Fibroblast of the conjunctiva (primary cell): ENCODE measurements around the gene CACYBP.

Source experiments
- DNase-seq: peaks from one replicate; pipeline ENCODE4 v3.0.0-alpha.2; 2010; ENCODE audit warnings: low read depth

CACYBP gene

DNA sequence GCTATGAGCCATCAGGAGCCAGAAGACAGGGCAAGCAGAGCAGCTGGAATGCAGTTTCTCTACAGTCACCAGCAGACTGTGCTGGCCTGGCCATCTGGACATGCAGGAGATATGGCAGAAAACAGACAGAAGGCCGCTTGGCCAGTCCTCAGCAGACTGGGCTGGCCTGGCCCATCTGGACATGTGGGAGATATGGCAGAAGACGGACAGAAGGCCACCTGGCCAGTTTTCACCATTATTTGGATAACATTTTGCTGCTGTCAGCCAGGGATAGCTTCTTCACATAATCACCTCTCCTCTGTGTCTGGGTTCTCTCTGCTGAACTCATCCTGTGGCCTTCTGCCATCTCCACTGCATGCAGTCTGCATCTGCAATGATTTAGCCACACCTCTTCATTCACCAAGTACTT, 25.0 kb upstream of the CACYBP start:
- DNase-seq, result no peak

DNA sequence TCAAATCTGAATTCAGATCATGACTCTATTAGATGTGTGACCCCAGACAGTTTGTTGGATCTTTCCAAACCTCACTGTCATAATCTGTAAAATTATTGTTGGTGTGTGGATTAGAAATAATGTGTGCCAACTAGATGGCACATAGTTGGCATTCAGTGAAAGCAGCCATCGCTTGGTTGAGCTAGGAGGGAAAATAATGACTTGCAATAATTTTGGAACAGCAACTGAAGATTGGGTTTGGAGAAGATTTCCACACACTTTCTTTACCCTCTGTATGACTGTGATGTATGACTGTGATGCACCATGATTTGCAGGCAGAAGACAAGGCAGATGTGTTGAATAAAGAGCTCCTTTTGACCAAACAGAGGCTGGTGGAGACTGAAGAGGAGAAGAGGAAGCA, 24.0 kb upstream of the CACYBP start:
- no peak for DNase-seq

DNA sequence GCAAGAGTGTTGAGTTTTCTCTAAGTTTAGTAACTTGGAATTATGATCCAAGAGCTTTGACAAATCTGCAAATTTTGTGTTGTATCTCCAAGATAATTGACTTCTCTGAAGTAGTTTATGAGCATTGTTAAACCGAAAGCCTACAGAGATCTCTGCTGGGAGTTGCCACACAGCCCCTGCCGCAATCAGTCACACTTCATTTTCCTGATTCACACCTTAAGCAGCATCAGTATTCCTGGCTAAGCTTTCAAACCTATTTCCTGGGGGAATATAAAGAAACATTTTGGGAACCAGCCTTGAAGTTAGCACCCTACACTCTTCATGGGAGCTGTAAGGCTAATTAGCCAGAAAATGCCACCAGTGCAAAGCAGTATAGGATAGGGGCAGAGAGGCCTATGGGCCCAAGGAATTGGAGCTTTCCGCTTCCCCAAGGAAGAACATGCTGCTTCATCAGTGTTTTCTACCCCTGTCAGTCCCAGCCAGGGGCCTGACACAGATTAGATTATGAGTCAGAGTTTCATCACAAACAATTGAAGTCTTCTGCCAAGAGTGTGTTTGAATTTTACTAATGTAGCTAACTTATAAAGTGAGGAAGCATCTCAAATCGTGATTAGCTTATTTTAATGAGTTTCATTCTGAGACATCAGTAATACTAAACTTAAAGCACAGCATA, 23.2 kb upstream of the CACYBP start:
- no peak for DNase-seq

DNA sequence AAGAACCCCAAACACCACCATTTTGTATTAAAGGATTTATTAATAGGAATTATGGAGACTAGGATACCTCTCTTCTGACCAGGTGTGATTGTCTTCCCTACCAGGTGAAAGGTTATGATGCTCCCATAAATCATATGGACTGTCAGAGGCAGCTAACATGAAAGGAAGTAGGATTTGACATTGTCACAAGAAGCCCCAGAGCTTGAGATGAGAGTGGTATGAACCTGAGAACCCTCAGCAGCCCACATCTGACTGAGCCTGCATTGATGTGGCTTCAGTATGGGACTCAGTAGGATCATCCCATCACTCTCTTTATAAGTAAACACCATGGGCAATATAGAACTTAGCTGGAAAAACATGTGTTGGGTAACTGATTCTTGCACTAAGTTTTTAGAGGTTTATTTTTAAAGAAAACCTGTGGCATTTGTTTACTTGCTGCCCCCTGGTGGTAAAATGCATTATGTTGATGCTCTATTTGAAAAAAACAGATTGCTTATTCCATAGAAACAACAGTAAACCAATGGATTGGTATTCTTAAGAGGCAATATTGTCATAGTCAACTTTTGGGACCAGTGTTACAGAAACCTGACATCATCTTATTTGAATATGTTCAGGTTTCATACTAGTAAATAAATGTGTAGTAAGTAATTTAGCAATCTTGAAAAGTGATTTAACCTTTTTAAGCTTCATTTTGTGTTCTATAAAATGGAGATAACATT, 16.6 kb upstream of the CACYBP start:
- DNase-seq, result no peak

DNA sequence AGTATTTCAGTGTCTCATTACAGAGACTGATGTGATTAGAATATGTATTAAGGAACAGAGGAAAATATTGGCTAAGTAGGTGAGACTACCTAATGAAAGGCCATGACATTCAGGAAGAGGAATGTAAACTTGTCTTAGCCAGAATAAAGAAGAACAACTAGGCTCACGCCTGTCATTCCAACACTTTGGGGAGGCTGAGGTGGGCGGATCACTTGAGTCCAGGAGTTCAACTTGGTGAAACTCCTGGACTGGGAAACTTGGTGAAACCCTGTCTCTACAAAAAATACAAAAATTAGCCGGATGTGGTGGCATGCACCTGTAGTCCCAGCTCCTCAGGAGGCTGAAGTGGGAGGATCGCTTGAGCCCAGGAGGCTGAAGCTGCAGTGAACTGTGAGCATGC, 14.8 kb upstream of the CACYBP start:
- no peak for DNase-seq

DNA sequence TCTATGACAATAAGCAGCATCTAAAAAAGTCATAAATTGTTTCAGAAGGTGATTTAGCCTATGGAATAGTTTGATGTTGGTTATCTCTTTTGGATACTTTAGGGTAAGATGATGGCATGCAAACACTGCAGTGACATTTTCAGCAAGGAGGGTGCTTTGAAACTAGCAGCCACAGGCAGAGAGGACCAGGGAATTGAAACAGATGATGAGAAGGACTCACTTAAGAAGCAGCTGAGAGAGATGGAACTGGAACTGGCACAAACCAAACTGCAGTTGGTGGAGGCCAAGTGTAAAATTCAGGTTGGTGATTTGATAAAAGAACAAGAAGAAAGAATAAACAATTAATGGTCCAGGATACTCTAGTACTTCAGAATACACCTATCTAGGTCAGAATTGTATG, 11.2 kb upstream of the CACYBP start:
- DNase-seq, result no peak

DNA sequence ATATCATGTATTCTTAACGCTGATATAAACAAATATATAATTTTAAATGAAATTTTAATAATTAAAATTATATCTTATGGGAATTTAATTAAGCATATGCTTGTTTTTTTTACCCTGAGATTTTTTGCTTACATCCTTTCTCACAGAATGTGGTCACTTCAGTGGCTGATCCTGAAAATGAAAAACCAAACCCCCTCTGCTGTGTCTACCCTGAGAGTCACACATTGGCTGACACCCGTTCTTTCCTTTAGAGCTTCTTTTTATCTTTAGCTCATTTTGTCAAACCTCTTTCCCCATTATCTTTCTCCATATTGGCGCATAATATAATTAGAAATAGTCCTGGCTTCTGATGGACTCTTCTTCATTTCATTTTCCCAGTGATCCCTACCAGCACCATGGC, 10.8 kb upstream of the CACYBP start:
- no peak for DNase-seq

DNA sequence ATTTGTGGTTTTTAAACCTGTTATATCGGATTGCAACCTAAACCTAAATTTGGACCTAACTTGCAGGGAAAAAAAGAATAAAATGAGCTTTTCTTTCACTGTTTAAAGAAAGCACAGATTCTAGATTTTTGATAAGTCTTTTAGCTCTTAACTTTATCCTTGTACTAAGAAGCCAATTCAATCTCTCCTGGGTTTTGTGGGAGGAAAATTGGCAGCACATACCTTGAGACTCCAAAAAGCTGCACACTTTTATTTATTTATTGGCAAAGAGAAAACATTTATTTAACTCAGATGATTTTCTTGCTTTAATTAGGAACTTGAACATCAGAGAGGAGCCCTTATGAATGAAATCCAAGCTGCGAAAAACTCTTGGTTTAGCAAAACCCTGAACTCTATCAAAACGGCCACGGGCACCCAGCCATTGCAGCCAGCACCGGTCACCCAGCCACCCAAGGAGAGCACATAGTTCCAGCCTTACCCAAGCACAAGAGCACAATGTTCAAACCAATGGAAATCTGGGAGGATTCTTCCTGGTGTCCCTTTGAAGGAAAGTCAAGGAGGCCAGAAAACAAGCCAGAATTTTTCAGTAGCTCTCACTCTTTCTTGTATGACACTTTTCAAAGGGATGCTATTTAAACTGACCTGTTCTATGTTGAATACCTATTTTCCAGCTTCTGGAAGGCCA, 10.1 kb upstream of the CACYBP start:
- DNase-seq, result no peak

DNA sequence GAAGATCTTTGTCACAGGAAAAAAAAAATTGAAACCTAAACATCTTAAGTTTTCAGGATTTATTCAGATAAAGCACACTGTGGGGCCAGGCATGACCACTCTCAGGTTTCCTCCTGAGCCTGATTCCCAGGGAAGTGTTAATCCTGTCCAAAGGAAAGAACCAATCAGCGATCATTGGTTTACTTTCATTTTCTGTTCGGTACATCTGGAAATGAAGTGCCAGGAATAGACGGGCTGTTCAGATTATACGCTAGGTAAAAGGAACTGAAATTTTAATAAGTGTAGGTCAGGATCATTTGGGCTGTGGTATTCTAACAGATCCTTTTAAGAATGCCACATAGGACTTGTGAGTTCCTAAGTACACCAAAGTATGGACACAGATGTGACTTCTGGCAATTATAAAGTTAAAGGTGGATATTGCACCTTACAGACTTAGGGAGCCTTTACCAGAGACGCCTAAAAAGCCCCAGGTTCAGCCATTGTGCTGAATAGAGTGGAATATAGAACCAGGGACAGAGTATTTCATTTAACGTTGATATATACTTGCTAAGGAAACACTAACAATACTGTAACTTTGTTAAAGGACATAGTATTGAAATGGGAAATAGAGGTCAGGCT, 9.3 kb upstream of the CACYBP start:
- no peak for DNase-seq

DNA sequence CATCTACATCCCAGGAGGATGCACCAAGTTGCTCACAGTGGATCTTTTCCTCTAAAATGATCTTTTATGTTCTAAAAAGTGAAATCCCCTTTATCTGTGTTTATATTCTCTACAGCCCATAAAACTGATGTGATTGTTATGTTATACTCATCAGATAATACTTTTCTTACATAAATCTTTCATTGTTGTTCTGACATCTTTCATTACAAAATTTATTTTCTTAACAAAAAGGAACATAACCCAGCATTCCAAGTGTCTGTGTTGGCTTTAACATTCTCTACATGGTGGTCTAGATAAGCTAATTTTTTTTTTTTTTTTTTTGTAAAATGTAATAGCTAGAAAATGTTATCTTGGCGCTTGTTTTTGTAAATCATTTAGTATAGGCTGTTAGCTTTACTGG, 8.3 kb upstream of the CACYBP start:
- no peak for DNase-seq

DNA sequence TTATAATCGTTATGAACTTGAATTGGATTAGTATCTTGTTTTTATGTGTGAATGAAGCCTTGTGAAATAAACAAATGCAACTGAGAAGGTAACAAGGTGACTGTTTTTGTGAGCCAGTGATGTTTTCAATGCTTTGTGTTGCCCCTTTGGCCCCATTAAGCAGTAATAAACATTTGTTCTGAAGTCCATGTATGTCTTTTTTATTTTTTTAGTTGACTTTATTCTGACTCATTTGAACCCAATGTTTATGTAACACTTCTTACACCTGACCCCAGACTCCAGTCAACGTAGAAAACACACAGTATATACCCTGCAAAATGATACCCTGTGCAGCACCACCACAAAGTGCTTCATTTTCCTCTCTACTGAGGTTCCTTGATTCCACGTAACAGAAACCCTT, 4.6 kb upstream of the CACYBP start:
- no peak for DNase-seq

DNA sequence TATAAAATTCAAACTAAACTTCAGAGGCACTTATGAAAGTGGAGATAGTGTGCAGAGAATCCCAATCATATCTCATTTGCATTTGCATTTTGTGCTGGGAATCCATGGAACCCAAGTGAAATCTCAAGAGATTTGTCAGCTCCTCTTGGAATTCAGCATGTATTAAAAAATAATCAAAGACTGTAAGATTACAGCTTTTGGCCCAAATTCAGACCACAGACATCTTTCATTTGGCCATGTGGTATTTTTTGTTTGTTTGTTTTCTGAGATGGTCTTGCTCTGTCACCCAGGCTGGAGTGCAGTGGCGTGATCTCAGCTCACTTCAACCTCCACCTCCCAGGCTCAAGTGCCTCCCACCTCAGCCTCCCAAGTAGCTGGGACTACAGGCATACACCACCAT, 3.8 kb upstream of the CACYBP start:
- no peak for DNase-seq

DNA sequence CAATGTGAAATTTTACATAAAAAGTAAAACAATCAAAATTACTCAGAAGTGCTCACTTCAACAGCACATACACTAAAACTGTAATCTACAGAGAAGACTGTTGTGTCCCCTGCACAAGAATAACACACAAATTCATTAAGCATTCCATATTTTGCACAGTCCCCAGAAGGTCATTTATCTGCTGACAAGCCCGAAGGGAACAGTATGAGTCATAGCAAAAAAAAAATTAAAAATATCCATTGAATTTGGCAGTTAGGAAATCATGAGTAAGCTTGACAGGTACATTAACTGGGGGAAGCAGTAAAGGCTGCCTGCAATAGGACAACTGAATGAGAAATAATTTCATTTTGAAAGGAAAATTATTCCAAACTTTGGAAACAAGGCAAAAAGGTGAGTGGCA, 3.3 kb upstream of the CACYBP start:
- no peak for DNase-seq

DNA sequence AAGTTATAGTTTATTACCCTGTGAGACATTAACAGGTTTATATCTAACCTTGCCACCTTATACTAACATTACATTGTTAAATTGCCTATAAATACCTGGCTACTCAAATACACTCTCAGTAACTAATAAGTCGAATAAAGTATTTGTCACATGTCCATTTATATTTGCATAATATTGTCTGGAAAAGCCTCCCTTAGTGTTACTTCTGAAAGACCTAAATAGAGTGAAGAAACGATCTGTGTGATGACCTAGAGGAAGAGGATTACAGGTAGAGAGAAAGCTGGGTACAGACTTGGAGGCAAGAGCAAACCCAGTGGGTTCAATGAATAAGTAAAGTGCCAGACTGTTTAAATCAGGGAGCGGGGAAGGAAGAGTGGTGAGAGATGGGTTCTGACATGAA, 2.7 kb upstream of the CACYBP start:
- no peak for DNase-seq

DNA sequence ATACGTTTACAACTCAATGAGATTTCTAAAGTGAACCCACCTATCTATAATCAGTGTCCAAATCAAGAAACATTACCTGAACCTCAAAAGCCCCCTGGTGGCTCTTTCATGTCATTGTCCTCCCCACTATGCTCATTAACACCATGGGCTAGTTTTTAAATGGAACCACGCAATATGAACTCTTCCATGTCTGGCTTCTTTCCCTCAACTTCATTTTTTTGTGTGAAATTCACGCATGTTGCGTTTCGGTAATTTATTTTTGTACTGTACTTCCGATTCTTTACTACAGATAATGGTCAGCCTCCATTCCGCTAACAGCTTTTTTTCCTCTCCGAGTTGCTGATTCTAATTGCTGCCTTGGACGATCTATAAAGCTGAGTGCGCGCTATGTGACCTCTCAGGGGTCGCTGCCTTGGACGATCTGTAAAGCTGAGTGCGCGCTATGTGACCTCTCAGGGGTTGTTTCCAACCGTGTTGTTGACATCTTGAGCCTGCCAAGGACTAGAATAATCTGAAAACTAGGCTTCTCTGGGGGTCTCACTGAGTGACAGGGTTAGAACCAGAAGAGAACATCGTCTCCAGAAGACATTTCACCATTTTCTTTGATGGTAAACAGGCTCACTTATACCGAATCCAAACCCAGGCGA, 1.1 kb upstream of the CACYBP start:
- DNase-seq, result no peak

DNA sequence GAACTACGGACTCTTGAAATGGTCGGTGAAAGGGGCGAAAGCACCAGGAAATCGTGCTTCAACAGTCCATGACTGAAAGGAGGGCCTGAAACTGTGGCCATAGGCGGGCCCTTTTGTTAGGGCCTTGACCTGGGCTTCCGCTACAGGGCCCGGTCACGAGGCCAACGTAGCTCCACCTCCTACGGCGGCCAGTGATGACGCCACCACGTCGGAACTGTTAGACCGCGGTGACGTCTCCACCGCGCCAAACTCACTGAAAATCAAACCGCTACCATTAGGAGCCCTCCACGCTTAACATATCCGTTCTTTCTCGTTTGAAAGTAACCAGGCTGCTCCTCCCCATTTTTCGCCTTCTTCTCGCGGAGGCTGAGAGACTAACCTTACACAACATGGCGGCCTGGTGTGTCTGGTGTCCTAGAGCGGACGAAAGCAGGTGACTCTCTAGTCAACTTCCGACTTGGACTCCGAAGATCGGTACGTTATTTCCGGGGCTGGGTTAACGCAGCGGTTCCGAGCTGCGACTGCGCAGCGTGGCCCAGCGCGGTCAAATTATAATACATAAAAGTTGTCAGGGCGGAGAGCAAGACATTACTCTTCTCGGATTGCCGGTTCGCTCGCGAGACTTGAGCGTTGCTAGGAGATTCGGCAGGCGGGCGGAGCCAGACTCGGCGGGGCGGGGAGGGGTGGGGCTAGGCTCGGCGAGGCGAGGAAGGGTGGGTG, 371 bp upstream of the CACYBP start:
- DNase-seq, result peak; percentile 99

DNA sequence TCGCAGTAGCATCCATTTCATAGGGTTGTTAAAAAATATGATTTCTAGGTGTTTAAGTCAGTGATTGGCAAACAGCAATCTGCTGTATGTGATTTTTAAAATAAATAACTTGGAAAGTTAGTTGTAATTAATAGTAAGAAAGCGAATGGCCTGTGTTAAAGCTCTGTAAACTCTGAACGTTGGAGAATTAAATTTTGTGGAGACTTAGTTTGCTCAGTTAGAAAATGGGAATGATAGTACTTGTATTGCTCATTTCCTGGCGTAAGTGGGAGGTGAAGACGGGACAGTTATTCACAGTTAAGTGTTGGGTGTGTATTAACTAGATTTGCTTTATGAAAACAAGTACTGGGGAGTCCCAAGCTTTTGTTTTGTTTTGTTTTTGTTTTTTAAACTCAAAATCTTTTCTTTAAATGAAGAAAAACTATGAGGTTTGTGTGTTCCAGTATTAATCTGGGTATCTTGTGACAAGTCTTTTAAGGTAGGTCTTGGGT, 995 bp downstream of the CACYBP start:
- DNase-seq, result no peak

DNA sequence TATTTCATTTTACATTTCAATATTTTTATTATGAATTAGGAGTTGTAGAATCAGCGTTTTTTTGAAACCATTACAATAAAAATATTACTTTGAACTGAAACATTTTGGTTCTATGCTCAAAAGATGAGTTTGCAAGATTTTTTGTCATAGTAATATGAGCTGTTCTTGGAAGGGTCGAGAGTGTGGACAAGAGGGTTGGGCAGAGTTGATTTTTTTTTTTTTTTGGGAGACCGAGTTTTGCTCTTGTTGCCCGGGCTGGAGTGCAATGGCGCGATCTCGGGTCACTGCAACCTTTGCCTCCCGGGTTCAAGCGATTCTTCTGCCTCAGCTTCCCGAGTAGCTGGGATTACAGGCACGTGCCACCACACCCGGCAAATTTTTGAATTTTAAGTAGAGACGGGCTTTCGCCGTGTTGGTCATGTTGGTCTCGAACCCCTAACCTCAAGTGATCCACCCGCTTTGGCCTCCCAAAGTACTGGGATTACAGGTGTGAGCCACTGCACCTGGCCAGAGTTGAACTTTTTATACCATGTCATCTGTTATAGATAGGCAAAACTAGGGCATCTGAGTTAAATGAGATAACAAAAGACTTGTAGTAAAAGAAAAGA, 3.3 kb downstream of the CACYBP start:
- no peak for DNase-seq

DNA sequence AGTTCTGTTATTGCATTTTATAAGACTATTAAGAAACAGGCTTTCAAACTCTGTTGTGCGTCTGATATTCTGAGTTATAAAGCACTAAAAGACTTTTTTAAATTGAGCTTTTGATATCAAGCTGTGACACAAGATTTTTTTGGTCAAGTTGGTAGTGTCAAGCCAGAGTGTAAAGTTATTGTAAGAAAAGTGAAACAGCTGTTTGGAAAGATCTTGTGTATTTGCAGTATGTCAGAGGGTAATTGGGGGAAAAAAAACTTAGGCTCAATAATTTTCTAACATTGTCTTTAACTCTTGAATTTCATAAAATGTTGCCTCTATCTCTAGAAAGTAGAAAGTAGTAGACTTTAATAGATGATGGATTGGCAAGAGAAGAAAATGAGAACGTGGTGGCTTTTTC, 3.8 kb downstream of the CACYBP start:
- DNase-seq, result no peak

DNA sequence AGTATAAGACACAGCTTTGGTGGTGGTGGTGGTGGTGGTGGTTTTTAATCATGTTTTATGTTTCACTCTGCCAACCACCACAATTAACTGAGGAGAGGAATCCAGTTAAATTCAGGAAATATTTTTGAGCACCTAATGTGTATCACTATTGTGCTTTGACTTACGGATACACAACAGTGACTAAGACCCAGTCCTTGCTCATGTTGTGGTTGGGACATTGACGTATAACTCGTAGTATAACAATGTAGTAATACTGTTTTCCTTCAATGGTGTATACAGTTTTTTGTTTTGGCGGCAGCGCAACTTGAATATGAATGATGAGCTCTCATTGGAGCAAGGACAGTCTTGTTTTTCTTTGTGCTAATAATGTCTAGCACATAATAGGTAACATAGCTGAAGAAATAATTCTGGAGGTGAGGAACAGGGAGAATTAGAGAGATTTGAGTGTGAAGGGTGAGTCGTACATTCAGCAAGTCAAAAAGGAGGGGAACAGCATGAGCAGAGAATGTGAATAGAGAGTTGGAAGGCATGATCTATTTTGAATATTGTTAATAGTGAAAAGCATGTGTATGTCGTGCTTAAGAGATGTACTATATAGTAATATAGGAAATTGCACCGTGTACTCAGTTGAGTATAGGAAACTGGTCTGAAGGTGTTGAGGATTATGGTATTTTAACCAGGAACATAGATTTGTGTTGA, 5.5 kb downstream of the CACYBP start:
- DNase-seq, result no peak

DNA sequence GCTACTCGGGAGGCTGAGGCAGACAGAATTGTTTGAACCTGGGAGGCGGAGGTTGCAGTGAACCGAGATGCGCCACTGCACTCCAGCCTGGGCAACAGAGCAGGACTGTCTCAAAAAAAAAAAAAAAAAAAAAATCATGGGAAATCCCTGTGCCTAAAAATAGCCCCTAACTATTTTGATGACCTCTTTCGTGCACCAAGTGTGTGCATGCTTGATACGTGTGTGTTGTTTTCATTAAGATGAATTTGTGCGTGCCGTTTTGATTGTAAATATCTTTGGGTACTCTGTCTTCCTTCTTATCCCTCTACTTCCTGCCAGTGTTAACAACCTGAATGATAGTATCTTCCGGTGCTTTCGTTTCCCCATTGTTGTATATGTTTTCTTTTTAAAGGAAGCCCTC, 9.8 kb downstream of the CACYBP start:
- DNase-seq, result no peak
